K562 (cell line): ENCODE data around the gene INCA1. TPM values are rescaled to one million over a fixed set of nuclear protein-coding genes. Genes with fewer than 3 reads are reported as not detected.

Experiments used
- ARID4B ChIP-seq: sonication (generic); formaldehyde crosslinking; IDR thresholded peaks from 2 replicates; pipeline ENCODE4 v1.8.0; 2022; ENCODE audit warnings: mild to moderate bottlenecking, missing genetic modification reagents
- CBFA2T3 ChIP-seq: fragments of 450-650 bp; IDR thresholded peaks from 2 replicates; pipeline ENCODE4 v1.6.1; 2017
- DEAF1 ChIP-seq: fragments of 450-650 bp; formaldehyde crosslinking; IDR thresholded peaks from 2 replicates; pipeline ENCODE4 v1.4.0; 2020; ENCODE audit warnings: mild to moderate bottlenecking, moderate library complexity
- GTF2E2 ChIP-seq: fragments of 200-800 bp; sonication (Bioruptor generic); IDR thresholded peaks from 2 replicates; pipeline ENCODE4 v1.6.1; 2016; ENCODE audit warnings: missing genetic modification characterization, missing compliant biosample characterization
- IRF1 ChIP-seq: sonication (generic); formaldehyde crosslinking; IDR thresholded peaks from 2 replicates; pipeline ENCODE4 v1.8.0; 2022; ENCODE audit warnings: missing genetic modification reagents, mild to moderate bottlenecking, borderline replicate concordance
- NONO ChIP-seq, 2 experiments: fragments of 200-400 bp in 1 of 2; fragments of 450-650 bp in 1 of 2; formaldehyde crosslinking in 1 of 2; IDR thresholded peaks; 2 replicates each; pipeline ENCODE4 v1.6.1; 2017; ENCODE audit warnings: low read depth in 2 of 2, mild to moderate bottlenecking in 2 of 2, moderate library complexity in 2 of 2, low read length in 1 of 2
- POLR2H ChIP-seq: IDR thresholded peaks from 2 replicates; pipeline ENCODE4 v1.6.1; 2016; ENCODE audit warnings: missing genetic modification characterization, low read depth, mild to moderate bottlenecking, control low read depth, missing compliant biosample characterization, moderate library complexity
- RUNX1 ChIP-seq: sonication (generic); IDR thresholded peaks from 2 replicates; pipeline ENCODE4 v1.6.1; 2016; ENCODE audit warnings: antibody characterized with exemption, low read depth
- SP1 ChIP-seq: sonication (generic); formaldehyde crosslinking; IDR thresholded peaks from 2 replicates; pipeline ENCODE4 v1.8.1; 2022; ENCODE audit warnings: mild to moderate bottlenecking, missing genetic modification reagents
- SRSF3 ChIP-seq: fragments of 200-400 bp; formaldehyde crosslinking; IDR thresholded peaks from 2 replicates; pipeline ENCODE4 v1.6.1; 2016; ENCODE audit warnings: mild to moderate bottlenecking, low read length, moderate library complexity; ENCODE audit not compliant: insufficient read depth
- U2AF1 ChIP-seq: fragments of 200-400 bp; formaldehyde crosslinking; optimal IDR thresholded peaks from 2 replicates; pipeline ENCODE3; 2017; ENCODE audit warnings: mild to moderate bottlenecking, low read depth, low read length, moderate library complexity
- UBTF ChIP-seq, 2 experiments: IDR thresholded peaks; 2 replicates each; pipeline ENCODE4 v1.6.1; 2012; ENCODE audit warnings: improper control_type of control experiment in 2 of 2, low read depth in 2 of 2, low read length in 2 of 2, borderline replicate concordance in 1 of 2
- ZNF511 ChIP-seq: sonication (generic); formaldehyde crosslinking; IDR thresholded peaks from 2 replicates; pipeline ENCODE4 v1.8.0; 2022; ENCODE audit warnings: mild to moderate bottlenecking, missing genetic modification reagents
- ZNF778 ChIP-seq: fragments of 450-650 bp; formaldehyde crosslinking; IDR thresholded peaks from 2 replicates; pipeline ENCODE4 v1.4.0; 2020; ENCODE audit warnings: mild to moderate bottlenecking, moderate library complexity
- polyA plus RNA-seq, 8 experiments: library from polyadenylated mRNA; depleted of rRNA in 4 of 8; stranded (reverse) in 5 of 8; unstranded in 3 of 8; fragments of >200 nt; fragmentation: Nextera tagmentation in 2 of 8; fragmentation: Illumina TruSeq in 1 of 8; extraction: Ambion mirVana in 2 of 8; extraction: Trizol in 1 of 8; gene quantifications; 2 replicates each; pipeline versions ENCODE4 v1.2.1 to v1.2.3, GENCODE V29; 2011 to 2014; ENCODE audit warnings: inconsistent platforms in 1 of 8, missing spikeins in 1 of 8
- total RNA-seq, 7 experiments: library from RNA; depleted of rRNA in 6 of 7; stranded (reverse); fragments of >200 nt in 6 of 7; fragmentation: Illumina TruSeq in 2 of 7; extraction: Trizol in 2 of 7; gene quantifications; 2 replicates each; pipeline versions ENCODE4 v1.2.1 to v1.2.3, GENCODE V29; 2011 to 2021; ENCODE audit warnings: low replicate concordance in 1 of 7

INCA1 gene
- total and polyA plus RNA-seq, 9 of the 15 experiments (the other 6 are each of a cell fraction or from before 2014, with no cell fraction given): 0.08 to 0.50 (median 0.13) TPM; not detected in 4

GRCh38 chr17:4948166-4948930, 49.0 kb downstream of the INCA1 start, which contains the start of gene PFN1 (continued):
- TF ChIP-seq ARID4B (CRISPR knock-in tag): peak; percentile 85
- no peak for TF ChIP-seq CBFA2T3
- peak; percentile 85; the same call in 1 of the 2 replicates for TF ChIP-seq GTF2E2 (tag)
- TF ChIP-seq SRSF3: no peak
- 0 out of 2 replicates have a peak, but pooled peaks have one; percentile 56 for TF ChIP-seq ZNF511 (CRISPR knock-in tag)
- peak in 1 of 2 experiments; percentile 55; a peak in 2 of 4 replicates for TF ChIP-seq NONO (IDR thresholded peaks at IDR 0.05; ENCODE audit: low read depth in 2 of 2, low read length in 1 of 2)
- TF ChIP-seq POLR2H: peak; percentile 65
- TF ChIP-seq DEAF1 (CRISPR knock-in tag): no peak
- peak; percentile 55 for TF ChIP-seq SP1 (CRISPR knock-in tag)
- peak; percentile 55 for TF ChIP-seq U2AF1
- TF ChIP-seq IRF1: peak; percentile 58; the same call in 1 of the 2 replicates
- no peak for TF ChIP-seq RUNX1
- 0 out of 4 replicates have a peak, but pooled peaks of 1 of the 2 experiments have one; percentile 27 for TF ChIP-seq UBTF (IDR thresholded peaks at IDR 0.05; ENCODE audit: borderline replicate concordance in 1 of 2, low read depth in 2 of 2, low read length in 2 of 2)
- no peak for TF ChIP-seq ZNF778
